Suppressor macrophage treated with lipopolysaccharide for 1 hour (primary cell): ENCODE results near the gene CTSH.
A peak's percentile ranks its signal among the peaks of the same experiment; 100 is the strongest.

Experiments
- DNase-seq, 3 donors: peaks; one replicate each; pipeline ENCODE4 v3.0.0-alpha.2; 2020 to 2022

CTSH gene

DNA sequence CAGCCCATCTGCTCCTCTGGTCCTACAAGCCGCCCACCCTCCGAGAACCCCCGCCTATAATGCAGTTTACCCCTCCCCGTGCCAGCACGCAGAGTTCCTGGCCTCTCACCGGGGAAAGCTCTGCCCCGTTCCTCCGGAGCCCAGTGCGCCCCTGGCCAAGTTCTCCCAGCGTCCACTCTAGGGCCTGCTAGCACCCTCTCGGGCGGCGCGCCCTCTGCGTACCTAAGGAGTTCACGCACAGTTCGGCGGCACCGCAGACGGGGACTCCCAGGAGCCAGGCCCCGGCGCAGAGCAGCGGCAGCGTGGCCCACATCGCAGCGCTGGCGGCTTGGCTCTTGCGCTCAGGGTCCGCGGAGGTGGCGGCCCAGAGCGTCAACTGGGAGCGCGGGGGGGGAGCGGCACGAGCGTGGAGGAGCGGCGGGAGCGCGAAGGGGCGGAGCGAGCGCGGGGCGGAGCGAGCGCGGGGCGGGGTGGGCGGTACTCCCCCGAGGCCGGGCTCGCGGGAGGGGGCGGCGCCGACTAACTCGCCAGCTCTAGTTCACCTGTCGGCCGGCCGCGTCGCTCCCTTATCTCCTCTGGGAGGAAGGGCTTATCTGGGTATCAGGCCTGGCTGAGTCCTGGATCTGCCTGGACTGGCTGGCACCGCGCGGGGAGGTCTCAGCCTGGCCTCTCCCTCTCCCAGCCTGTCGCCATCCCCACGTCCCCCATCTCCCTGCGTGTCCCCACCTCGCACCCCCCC, at the start of gene CTSH:
Gene CTSH (minus strand): TSS at position 378 of the 739 bp plus-strand sequence. CDS start 65 bp downstream, at position 313.
- peak; percentile 70 to 89 (median 83) for DNase-seq

GRCh38 chr15:78993931-78994530, 49.2 kb upstream of the CTSH start:
- DNase-seq, result no peak

DNA sequence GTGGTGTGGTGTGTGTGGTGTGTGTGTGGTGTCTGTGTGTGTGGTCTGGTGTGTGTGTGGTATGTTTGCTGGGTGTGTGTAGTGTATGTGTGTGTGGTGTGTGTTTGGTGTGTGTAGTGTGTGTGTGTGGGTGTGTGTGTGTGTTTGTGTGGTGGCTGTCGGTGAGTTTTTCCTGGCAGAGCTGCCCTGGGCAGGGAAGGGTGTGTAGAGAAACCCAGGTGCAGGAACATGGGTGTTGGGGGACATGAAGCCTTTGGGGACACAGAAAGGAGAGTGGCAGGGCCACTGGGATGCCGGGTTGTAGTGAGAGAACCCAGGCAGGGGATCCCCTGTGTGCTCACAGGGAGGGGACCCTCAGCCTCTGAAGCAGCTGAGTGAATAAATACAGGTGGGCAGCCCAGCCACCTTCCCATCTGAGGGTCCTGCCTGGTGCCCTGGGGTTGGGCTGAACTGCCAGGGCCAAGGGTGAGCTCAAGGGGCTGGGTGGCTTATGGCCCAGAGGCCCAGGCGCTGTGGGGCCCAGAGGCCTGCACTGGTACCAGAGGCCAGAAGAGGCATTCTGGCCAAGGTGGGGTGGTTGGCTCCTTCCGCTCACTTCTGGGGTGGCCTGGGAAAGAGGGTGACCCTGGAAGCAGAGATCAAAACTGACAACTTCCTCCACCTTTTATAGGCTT, 48.5 kb upstream of the CTSH start:
- DNase-seq, result no peak

DNA sequence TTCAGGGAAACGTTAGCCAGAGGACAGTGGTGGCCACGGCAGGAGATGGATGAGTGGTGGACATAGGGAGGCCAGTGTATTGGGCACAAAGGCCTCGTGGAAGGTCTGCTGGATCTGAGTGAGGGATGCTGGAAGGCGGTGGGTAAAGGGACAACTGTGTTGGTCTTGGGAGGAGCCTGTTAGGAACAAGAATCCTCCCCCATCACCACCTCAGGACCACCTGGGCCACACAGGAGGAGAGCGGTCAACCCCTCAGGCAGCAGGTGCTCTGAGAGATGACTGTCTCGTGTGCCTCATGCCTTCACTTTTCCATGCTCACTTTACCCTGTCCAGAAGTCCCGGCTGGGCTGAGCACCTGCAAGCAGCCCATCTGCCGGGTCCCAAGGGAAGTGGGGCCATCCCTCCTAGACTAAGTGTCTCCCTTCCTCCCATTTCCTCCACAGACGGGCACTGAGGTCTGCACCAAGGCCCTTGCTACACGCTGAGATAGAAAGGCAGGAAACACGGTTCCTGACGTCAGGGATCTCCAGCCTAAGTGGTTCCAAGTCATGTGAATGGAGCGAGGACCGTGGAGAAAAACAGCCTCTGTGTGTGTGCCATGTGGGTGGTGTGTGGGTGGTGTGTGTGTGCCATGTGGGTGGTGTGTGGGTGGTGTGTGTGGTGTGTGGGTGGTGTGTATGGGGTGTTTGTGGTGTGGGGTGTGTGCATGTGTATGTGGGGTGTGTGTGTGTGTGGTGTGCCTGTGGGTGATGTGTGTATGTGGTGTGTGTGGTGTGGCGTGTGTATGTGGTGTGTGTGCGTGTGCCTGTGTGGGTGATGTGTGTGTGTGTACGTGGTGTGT, 47.8 kb upstream of the CTSH start:
- peak in 2 of 3 donors; percentile 41 to 53 for DNase-seq

GRCh38 chr15:78991879-78992278, 47.0 kb upstream of the CTSH start:
- DNase-seq, result no peak

- DNase-seq, result no peak
Observed at GRCh38 chr15:78991476-78991875, 46.6 kb upstream of the CTSH start.

DNA sequence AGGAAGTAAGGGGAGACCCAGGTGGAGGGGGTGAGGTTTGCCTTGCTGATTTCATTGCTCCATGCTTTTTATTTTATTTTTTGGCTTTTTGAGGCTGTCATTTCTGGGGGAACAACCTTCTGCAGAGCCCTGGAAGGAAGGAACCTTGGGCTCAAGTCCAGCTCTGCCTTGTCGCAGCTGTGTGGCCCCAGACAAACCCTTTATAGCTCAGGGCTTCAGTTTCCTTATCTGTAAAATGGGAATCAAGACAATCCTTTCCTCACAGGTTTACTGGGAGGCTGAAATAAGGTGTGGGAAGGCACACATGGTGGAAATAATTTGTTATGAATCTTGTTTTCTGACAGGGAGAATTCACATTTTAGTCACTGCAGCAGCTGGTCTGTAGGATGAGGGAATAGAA, 45.4 kb upstream of the CTSH start:
- no peak for DNase-seq

DNA sequence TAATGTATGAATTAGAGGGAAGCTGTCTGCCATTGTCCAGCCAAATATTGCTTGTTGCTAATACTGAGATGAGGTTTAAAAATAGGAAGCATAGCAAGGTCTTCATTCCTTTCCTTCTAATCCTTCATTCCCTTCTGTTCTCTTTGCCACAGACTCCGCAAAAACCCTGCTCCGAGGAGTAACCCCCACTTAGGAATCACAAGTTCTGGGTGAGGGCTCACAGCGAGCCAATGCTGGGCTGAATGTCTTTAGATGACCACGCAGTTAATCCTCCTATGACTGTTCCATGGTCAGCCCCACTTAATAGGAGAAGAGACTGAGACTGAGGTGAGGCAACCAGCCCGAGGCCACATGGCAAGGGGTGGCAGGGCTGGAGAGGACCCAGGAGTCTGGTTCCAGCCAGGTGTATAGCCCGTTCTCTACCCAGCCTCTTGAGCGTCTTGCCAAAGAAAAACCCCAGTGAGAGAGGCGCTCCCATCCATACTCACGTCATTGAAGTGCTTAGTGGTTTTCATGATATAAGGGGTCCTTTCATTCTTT, 44.9 kb upstream of the CTSH start:
- DNase-seq, result no peak

DNA sequence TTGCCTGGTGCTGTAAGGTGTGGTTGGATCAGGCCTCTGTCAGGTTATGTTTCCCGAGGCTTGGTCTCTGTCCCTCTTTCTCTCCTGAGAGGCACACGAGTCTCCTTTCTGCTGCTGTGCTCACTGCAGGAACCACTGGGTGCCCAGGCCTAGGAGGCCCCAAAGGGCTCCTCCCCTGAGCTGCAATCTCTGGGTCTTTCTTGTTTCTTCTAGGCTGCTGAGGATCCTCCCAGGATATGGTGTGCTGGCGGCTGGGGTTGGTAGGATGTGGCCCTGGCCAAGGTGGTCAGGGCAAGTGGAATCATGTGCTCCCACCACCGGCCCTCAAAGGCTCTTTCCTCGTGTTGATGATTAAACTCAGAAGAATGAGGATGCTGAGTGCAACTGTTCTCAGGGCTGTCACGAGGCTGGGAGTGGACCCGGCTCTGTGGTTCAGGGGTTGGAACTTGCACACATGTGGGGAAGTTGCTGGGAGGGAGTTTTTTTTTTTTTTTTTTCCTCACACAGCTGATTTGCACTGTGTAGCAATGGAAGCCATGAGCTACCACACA, 43.6 kb upstream of the CTSH start:
- peak; percentile 92 to 97 (median 97) for DNase-seq

- DNase-seq, result peak; percentile 56 to 85 (median 66)
Observed at GRCh38 chr15:78987556-78988360, 42.9 kb upstream of the CTSH start.

GRCh38 chr15:78985859-78986475, 41.1 kb upstream of the CTSH start:
- no peak for DNase-seq

- no peak for DNase-seq
Observed at GRCh38 chr15:78984041-78984440, 39.2 kb upstream of the CTSH start.

DNA sequence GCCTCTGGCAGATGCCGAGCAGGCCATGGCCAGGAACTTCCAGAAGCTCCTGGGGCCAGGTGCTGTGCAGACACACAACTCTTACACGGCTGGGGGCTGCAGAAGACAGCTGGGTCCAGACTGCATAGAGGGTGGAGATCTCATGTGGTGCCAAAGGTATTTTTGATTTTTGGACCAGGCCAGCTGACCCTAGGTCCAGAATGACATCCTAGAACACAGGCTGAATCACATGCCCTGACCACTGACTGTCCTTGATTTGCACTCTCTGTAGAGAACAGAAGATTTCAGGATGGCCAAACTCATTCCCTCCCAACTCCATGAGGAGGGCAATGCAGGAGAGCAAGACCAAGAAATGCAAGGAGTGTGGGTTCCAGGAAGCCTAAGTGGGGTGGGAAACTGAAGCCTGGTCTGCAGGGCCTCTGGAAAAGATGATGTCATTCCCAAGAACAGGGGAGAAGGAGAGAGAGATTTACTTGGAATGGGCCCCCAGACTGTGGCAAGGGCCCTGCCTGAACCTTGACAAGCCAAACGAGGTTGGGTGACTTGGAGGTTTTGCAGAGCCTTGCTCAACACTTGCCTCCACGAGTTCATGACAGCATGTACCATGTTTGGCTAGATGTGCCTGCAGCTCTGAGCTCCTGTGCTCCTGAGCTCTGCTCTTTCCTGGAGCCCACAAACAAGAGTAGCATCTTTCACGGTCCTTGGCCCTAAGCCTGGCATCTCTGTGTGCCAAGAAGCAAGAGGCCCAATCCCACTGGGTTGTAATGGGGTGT, 38.5 kb upstream of the CTSH start:
- peak; percentile 48 to 53 (median 53) for DNase-seq

DNA sequence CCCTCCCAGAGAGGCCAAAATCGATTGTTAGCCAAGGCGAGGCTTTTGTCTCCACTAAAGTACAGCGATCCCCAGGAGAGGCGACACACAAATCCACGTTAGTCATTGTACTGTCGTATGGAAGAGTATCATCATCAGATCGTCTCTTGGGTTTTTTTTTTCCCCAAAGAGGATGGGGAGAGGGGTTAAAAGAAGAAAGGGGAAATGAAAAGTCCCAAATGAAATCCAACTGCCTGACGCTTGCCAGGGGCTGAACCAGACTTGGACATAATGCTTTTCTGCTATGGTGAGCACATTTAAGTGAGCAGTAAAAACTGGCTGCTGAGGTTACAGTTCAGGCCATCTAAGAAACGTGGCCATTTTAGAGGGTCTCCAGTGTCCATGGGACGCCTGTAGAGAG, 37.9 kb upstream of the CTSH start:
- DNase-seq, result peak in 2 of 3 donors; percentile 51 to 75

- DNase-seq, result no peak
Observed at GRCh38 chr15:78981532-78982313, 36.9 kb upstream of the CTSH start.

DNA sequence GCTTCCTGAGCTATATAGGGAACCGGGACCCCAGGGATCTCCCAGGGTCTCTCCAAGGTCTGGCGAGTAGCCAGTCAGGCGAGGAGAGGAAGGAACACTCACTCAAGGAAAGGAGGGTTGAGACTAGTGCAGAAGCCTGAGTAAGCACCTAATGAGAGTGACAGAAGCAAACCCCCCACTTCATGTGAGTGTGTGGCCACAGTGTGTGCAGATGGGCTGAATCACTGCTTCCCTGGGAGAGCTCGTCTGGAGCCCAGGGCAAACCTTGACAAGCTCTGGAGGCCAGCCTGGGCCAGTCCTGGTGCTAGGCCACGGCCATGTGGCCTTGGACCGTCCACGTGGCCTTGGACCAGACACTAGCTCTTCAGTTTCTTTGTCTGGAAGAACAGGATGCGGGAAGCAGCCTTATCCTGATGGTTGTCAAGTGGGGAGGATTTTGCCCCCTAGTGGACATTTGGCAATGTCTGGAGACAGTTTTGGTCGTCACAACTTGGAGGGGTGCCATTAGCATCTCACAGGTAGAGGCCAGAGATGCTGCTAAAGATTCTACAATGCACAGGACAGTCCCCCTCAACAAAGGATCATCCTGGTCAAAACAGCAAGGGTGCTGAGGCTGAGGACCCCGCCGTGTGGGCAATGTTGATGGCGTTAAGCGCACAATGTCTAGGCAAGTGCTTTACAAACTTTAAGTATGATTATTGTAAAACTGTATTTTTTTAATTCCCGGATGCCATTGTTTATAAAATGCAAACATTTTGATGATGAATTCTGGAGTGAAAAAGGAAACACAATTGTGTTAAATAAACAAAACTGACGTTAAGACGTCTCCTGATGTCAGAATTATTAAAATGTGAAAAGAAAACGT, 34.8 kb upstream of the CTSH start:
- DNase-seq, result peak; percentile 50 to 58 (median 51)

DNA sequence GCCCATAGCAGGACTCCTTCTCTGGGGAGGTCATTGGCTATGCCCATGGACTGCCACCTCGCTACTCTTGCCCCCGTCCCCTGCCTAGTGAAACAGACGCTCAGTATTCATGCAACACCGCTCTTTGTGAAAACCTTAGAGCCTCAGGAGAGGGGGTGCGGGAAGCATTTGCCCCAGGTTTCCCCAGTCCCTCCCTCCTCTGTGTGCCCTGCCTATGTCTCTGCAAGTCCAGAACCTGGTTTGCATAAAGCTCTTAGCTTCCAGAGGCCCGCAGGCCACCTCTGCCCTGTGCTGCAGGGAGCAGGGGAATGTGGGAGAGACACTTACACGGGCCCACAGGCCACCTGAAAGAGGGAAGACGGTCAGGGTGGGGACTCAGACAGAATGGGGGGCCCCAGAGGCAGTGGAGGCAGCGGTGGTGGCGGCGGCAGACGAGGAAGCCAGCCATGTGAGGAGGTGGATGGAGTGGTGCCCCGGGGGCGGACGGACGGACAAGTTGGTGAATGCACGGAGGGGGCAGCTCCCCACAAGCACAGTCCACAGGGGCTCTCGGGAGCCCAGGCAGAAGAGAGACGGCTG, 33.8 kb upstream of the CTSH start:
- DNase-seq, result no peak
